ENCODE measurements around the gene GPR137.

Gene GPR137

DNA sequence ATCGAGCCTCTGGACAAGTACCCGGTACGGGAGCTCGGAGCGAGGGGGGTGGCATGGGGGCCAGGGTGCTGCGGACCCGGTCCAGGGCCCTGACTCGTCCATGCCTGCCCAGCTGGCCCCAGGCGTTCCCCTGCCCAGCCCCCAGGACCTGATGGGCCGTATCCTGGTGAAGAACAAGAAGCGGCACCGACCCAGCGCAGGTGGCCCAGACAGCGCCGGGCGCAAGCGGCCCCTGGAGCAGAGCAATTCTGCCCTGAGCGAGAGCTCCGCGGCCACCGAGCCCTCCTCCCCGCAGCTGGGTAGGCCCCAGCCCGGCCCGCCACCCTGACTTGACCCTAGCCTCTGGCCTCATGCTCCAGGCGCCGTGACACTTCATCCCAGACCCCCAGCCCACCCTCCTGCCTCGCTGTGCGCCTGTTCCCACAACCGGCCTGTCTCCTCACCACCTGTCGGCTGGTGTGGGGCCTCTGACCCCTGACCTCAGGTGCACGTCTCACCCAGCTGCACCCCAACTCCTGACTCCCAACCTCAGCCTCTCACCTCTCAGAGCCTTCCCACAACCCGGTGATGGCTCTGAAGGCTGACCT, 26.6 kb upstream of the GPR137 start:
- Histone ChIP-seq H3K9me3 (ENCODE audit: control insufficient read depth in 1 of 2, low read length in 2 of 2) (no peaks in the 10 kb centered on the region), H3K4me1 (ENCODE audit: control insufficient read depth in 1 of 2, insufficient read depth in 2 of 2, low read length in 2 of 2) (no peaks in the 10 kb centered on the region), H3K27ac (ENCODE audit: low read length) (no peak overlapping the region), H3K36me3 (ENCODE audit: control insufficient read depth in 1 of 2, insufficient read depth in 2 of 2, low read length in 2 of 2) (peaks cover 36 to 72% of the 10 kb centered on the region in 2 donors), H3K27me3 (ENCODE audit: low read depth, low read length) (no peaks in the 10 kb centered on the region), H3K4me3 (ENCODE audit: low read depth in 1 of 2, low read length in 2 of 2) (no peak overlapping the region)

DNA sequence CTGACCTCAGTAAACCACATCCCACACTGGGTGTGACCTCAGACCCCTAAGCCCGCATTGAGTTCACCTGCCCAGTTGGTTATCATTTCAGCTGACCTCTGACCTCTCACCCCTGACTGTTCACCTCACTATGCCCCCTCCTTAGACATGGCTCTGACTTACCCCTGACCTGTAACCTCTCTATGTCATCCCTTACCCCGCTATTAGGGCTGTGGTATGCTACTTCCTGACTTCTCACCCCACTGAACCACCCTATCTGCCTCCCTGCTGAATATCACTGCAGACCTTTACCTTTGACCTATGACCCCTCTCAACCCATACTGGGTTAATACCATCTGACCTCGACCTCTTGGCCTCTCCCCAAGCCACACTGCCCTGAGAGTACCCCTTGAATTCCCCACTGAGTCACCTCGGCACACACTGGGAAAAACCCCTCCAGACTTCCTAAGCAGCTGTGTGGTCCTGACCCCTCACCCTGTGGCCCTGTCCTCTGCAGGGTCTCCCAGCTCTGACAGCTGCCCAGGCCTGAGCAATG, 26.0 kb upstream of the GPR137 start:
- no peak overlapping the region for H3K27ac ChIP-seq (ENCODE audit: low read length)
- peaks cover 36 to 69% of the 10 kb centered on the region in 2 donors for H3K36me3 ChIP-seq (ENCODE audit: control insufficient read depth in 1 of 2, insufficient read depth in 2 of 2, low read length in 2 of 2)
- H3K4me3 ChIP-seq (ENCODE audit: low read depth in 1 of 2, low read length in 2 of 2), result no peak overlapping the region
- H3K27me3 ChIP-seq (ENCODE audit: low read depth, low read length), result no peaks in the 10 kb centered on the region
- no peaks in the 10 kb centered on the region for H3K9me3 ChIP-seq (ENCODE audit: control insufficient read depth in 1 of 2, low read length in 2 of 2)
- no peaks in the 10 kb centered on the region for H3K4me1 ChIP-seq (ENCODE audit: control insufficient read depth in 1 of 2, insufficient read depth in 2 of 2, low read length in 2 of 2)

DNA sequence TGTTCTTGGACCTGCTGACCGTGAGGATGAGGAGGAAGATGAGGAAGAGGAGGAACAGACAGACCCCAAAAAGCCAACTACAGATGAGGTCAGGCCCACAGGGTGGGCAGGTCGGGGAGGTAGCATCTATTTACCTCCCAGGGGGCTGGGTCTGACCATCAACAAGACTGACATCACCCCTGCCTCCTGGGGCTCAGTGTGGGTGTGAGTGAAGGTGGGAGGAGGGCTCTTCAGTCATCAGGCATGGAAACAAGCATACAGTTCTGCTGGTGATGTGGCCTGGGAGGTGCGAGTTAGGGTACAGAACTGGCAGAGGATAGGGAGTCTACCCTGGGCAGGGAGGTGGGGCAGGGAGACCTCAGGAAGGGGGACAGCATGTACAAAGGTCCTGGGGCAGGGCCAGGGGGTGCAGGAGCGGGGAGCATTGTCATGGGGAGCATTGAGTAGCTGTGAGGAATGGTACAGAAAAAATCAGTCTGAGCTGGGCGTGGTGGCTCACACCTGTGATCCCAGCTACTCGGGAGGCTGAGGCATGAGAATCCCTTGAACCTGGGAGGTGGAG, 25.4 kb upstream of the GPR137 start:
- Histone ChIP-seq H3K36me3 (ENCODE audit: control insufficient read depth in 1 of 2, insufficient read depth in 2 of 2, low read length in 2 of 2) (peaks cover 31 to 66% of the 10 kb centered on the region in 2 donors), H3K4me3 (ENCODE audit: low read depth in 1 of 2, low read length in 2 of 2) (no peak overlapping the region), H3K4me1 (ENCODE audit: control insufficient read depth in 1 of 2, insufficient read depth in 2 of 2, low read length in 2 of 2) (no peaks in the 10 kb centered on the region), H3K27me3 (ENCODE audit: low read depth, low read length) (no peaks in the 10 kb centered on the region), H3K9me3 (ENCODE audit: control insufficient read depth in 1 of 2, low read length in 2 of 2) (no peaks in the 10 kb centered on the region), H3K27ac (ENCODE audit: low read length) (no peak overlapping the region)

DNA sequence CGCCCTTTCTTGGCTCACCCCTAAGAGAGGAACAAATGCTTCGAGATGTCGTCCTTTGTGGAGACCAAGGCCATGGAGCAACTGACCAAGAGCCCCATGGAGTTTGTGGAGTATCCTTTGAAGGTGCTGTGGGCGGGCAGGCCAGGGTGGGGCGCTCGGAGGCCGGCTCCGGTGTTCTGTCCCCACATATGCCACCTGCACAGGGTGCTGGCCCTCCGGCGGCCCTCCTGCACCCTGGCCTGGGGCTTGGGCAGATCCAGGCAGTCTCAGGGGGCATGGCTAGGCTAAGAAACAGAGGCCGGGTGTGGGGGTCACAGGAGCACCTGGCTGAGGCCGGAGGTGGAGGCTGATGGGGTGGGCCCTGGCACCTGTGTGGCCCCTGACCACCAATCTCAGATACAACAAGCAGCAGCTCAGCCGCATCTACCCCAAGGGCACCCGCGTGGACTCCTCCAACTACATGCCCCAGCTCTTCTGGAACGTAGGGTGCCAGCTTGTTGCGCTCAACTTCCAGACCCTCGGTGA, 24.0 kb upstream of the GPR137 start:
- no peaks in the 10 kb centered on the region for H3K9me3 ChIP-seq (ENCODE audit: control insufficient read depth in 1 of 2, low read length in 2 of 2)
- peaks cover 40 to 67% of the 10 kb centered on the region in 2 donors for H3K36me3 ChIP-seq (ENCODE audit: control insufficient read depth in 1 of 2, insufficient read depth in 2 of 2, low read length in 2 of 2)
- H3K4me1 ChIP-seq (ENCODE audit: control insufficient read depth in 1 of 2, insufficient read depth in 2 of 2, low read length in 2 of 2), result no peaks in the 10 kb centered on the region
- no peak overlapping the region for H3K27ac ChIP-seq (ENCODE audit: low read length)
- H3K4me3 ChIP-seq (ENCODE audit: low read depth in 1 of 2, low read length in 2 of 2), result no peak overlapping the region
- H3K27me3 ChIP-seq (ENCODE audit: low read depth, low read length), result no peaks in the 10 kb centered on the region

DNA sequence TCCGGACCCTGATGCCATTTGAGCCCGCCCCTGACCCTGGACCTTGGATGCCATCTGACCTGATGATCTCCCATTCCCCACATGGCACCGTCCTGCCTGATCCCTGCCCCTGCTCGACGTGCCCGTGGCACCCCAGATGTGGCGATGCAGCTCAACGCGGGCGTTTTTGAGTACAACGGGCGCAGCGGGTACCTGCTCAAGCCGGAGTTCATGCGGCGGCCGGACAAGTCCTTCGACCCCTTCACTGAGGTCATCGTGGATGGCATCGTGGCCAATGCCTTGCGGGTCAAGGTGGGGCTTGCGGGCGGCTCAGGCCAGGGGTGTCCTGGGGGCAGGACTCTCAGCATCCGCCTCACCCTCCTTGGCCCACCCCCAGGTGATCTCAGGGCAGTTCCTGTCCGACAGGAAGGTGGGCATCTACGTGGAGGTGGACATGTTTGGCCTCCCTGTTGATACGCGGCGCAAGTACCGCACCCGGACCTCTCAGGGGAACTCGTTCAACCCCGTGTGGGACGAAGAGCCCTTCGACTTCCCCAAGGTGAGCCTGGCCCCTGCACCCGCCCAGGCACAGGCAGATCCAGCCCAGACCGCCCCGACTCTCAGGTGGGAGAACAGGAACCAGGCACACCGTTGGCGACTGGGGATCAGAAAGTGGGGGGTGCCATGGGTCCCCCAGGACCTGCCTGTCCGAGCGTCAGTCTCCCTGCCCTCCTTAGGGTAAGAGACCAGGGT, 23.2 kb upstream of the GPR137 start:
- no peaks in the 10 kb centered on the region for H3K9me3 ChIP-seq (ENCODE audit: control insufficient read depth in 1 of 2, low read length in 2 of 2)
- H3K27ac ChIP-seq (ENCODE audit: low read length), result no peak overlapping the region
- peaks cover 39 to 65% of the 10 kb centered on the region in 2 donors for H3K36me3 ChIP-seq (ENCODE audit: control insufficient read depth in 1 of 2, insufficient read depth in 2 of 2, low read length in 2 of 2)
- H3K4me1 ChIP-seq (ENCODE audit: control insufficient read depth in 1 of 2, insufficient read depth in 2 of 2, low read length in 2 of 2), result no peaks in the 10 kb centered on the region
- no peak overlapping the region for H3K4me3 ChIP-seq (ENCODE audit: low read depth in 1 of 2, low read length in 2 of 2)
- no peaks in the 10 kb centered on the region for H3K27me3 ChIP-seq (ENCODE audit: low read depth, low read length)

DNA sequence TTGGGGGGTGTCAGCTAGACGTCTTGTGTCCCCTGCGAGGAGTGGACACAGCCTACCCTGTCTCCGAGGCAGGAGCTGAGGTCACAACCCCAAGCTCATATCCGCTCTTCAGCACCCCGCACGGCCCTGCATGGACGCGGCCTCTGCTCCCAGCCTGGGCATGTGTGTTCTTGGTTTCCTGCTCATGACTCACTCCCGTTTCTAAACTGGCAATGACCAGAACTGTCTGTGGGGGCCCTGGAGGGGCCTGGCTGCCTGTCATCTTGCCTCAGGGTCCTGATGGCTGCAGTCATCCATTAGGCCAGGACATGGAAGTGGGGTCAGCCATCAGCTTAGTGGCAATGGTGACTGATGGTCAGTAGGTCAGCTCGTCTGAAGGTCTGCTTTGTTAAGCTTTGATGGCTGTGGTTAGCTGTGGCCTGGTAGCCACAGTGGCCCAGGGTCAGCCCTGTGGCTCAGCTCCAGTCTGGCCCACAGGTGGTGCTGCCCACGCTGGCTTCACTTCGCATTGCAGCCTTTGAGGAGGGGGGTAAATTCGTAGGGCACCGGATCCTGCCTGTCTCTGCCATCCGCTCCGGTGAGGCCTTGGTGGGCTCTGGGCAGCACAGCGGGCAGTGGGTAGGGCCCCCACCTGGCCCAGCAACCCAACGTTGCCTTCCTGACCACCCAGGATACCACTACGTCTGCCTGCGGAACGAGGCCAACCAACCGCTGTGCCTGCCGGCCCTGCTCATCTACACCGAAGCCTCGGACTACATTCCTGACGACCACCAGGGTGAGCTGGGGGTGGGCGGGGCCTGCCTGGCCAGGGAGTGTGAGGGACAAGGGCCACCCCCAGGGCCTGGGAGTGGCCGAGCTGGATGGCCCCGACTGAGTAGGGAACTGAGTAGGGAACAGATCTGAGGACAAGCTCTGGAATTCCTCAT, 22.4 kb upstream of the GPR137 start:
- H3K36me3 ChIP-seq (ENCODE audit: control insufficient read depth in 1 of 2, insufficient read depth in 2 of 2, low read length in 2 of 2), result peaks cover 39 to 62% of the 10 kb centered on the region in 2 donors
- H3K27ac ChIP-seq (ENCODE audit: low read length), result no peak overlapping the region
- no peak overlapping the region for H3K4me3 ChIP-seq (ENCODE audit: low read depth in 1 of 2, low read length in 2 of 2)
- H3K4me1 ChIP-seq (ENCODE audit: control insufficient read depth in 1 of 2, insufficient read depth in 2 of 2, low read length in 2 of 2), result peaks cover 3 to 7% of the 10 kb centered on the region in 2 donors
- H3K9me3 ChIP-seq (ENCODE audit: control insufficient read depth in 1 of 2, low read length in 2 of 2), result no peaks in the 10 kb centered on the region
- no peaks in the 10 kb centered on the region for H3K27me3 ChIP-seq (ENCODE audit: low read depth, low read length)

DNA sequence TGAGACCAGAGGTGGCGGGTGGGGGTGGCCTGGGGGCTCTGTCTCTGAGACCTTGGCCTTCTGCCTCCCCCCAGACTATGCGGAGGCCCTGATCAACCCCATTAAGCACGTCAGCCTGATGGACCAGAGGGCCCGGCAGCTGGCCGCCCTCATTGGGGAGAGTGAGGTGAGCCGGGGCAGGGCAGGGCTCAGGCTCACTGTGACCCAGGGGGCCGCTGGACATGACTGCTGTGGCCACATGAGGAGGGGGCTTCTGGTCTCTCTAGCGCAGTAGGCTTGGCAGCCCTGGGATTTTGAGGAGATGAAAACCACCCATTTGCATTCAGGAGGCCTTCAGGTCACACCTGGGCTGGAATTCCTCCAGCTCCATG, 21.7 kb upstream of the GPR137 start:
- H3K36me3 ChIP-seq (ENCODE audit: control insufficient read depth in 1 of 2, insufficient read depth in 2 of 2, low read length in 2 of 2), result peaks cover 34 to 56% of the 10 kb centered on the region in 2 donors
- no peaks in the 10 kb centered on the region for H3K27me3 ChIP-seq (ENCODE audit: low read depth, low read length)
- H3K9me3 ChIP-seq (ENCODE audit: control insufficient read depth in 1 of 2, low read length in 2 of 2), result no peaks in the 10 kb centered on the region
- peaks cover 9 to 13% of the 10 kb centered on the region in 2 donors for H3K4me1 ChIP-seq (ENCODE audit: control insufficient read depth in 1 of 2, insufficient read depth in 2 of 2, low read length in 2 of 2)
- no peak overlapping the region for H3K27ac ChIP-seq (ENCODE audit: low read length)
- H3K4me3 ChIP-seq (ENCODE audit: low read depth in 1 of 2, low read length in 2 of 2), result no peak overlapping the region

DNA sequence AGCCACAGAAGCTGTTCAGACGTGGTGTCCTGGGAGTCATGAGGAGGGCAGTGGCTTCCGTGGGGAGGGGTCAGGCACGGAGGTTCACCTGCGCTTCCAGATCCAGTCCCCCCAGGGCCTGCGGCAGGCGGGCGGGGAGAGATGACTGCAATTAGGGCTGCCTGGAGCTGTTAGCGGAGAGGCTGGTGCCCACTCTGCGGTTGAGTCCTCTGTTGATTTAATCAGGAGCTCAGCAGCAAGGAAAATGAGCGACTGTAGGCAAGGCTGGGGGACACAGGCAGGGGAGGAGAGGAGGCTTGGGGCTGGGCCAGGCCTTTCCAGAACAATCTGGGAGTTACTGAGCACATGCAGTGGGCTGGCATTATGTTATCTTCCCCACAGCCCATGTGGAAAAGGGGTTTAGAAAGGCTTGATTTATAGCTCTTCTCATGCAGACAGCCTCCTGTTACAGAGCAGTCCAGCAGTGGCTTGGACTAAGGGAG, 21.2 kb upstream of the GPR137 start:
- Histone ChIP-seq H3K27ac (ENCODE audit: low read length) (no peak overlapping the region), H3K4me3 (ENCODE audit: low read depth in 1 of 2, low read length in 2 of 2) (no peak overlapping the region), H3K4me1 (ENCODE audit: control insufficient read depth in 1 of 2, insufficient read depth in 2 of 2, low read length in 2 of 2) (peaks cover 13 to 14% of the 10 kb centered on the region in 2 donors), H3K36me3 (ENCODE audit: control insufficient read depth in 1 of 2, insufficient read depth in 2 of 2, low read length in 2 of 2) (peaks cover 32 to 51% of the 10 kb centered on the region in 2 donors), H3K27me3 (ENCODE audit: low read depth, low read length) (no peaks in the 10 kb centered on the region), H3K9me3 (ENCODE audit: control insufficient read depth in 1 of 2, low read length in 2 of 2) (no peaks in the 10 kb centered on the region)

DNA sequence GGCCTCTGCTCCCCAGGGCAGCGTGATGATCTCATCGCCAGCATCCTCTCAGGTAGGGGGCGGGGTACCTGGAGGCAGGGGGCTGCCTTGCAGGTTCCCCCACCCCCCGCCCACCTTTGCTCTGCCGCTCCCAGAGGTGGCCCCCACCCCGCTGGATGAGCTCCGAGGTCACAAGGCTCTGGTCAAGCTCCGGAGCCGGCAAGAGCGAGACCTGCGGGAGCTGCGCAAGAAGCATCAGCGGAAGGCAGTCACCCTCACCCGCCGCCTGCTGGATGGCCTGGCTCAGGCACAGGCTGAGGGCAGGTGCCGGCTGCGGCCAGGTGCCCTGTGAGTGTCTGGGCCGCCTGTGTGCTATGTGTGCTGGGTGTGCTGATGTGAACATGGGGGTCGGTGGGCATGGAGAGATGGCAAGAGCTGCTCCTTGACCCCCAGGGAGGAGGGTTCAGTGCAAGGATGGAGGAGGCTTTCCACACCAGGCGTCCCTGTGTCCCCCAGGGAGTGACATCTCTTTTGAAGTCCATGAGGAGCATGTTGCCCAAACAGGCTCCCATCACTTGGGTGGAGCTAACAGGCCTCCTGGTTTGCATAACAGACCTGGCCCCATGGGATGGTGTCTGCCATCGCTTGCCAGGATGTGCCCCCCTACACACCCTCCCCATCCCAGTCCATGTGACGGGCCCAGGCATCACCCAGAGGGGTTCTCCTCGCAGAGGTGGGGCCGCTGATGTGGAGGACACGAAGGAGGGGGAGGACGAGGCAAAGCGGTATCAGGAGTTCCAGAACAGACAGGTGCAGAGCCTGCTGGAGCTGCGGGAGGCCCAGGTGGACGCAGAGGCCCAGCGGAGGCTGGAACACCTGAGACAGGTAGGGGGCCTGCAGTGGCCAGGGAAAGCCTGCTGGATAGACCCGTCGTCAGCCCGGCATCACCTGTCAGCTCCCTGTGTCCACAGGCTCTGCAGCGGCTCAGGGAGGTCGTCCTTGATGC, 20.2 kb upstream of the GPR137 start:
- Histone ChIP-seq H3K36me3 (ENCODE audit: control insufficient read depth in 1 of 2, insufficient read depth in 2 of 2, low read length in 2 of 2) (peaks cover 27 to 42% of the 10 kb centered on the region in 2 donors), H3K27me3 (ENCODE audit: low read depth, low read length) (no peaks in the 10 kb centered on the region), H3K9me3 (ENCODE audit: control insufficient read depth in 1 of 2, low read length in 2 of 2) (no peaks in the 10 kb centered on the region), H3K27ac (ENCODE audit: low read length) (no peak overlapping the region), H3K4me3 (ENCODE audit: low read depth in 1 of 2, low read length in 2 of 2) (no peak overlapping the region), H3K4me1 (ENCODE audit: control insufficient read depth in 1 of 2, insufficient read depth in 2 of 2, low read length in 2 of 2) (peaks cover 13 to 14% of the 10 kb centered on the region in 2 donors)

DNA sequence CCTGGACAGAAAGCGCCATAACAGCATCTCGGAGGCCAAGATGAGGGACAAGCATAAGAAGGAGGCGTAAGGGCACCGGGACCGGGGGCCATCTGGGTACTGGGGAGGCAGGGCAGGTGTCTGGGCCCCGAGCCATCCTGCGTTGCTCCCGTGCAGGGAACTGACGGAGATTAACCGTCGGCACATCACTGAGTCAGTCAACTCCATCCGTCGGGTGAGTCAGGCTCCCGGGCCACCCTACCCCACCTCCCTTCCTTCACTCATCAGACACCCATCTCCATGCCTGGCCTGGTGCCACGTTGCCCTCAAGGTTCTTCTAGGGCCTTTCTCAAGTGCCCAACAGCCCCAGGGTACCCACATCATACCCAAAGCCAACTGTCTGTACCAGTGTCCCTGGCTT, 19.3 kb upstream of the GPR137 start:
- Histone ChIP-seq H3K9me3 (ENCODE audit: control insufficient read depth in 1 of 2, low read length in 2 of 2) (no peaks in the 10 kb centered on the region), H3K4me3 (ENCODE audit: low read depth in 1 of 2, low read length in 2 of 2) (no peak overlapping the region), H3K36me3 (ENCODE audit: control insufficient read depth in 1 of 2, insufficient read depth in 2 of 2, low read length in 2 of 2) (peaks cover 27 to 38% of the 10 kb centered on the region in 2 donors), H3K27ac (ENCODE audit: low read length) (no peak overlapping the region), H3K4me1 (ENCODE audit: control insufficient read depth in 1 of 2, insufficient read depth in 2 of 2, low read length in 2 of 2) (peaks cover 13 to 14% of the 10 kb centered on the region in 2 donors), H3K27me3 (ENCODE audit: low read depth, low read length) (no peaks in the 10 kb centered on the region)

Measured in muscle layer of duodenum (tissue), 2 donors.